HepG2 (cell line): ENCODE results near the gene SYT14. TPM values are rescaled to one million over a fixed set of nuclear protein-coding genes. Genes with fewer than 3 reads are reported as not detected.

Source experiments
- ATAC-seq: fragments of 200-7000 bp; cut with Tn5 transposase; 3 replicates; pipeline ENCODE4 v1.9.1; 2020; ENCODE audit warnings: mild to moderate bottlenecking, moderate library complexity
- BruUV-seq: library from RNA; stranded (reverse); fragments of 400-500 nt; replicated peaks from 2 replicates; lab custom pipeline; 2021; lab: Mats Ljungman, UMichigan
- CTCF ChIA-PET: fragments of 300-600 bp; formaldehyde crosslinking; extraction: SDS; loops from one replicate; lab custom pipeline; 2021; ENCODE audit warnings: low total read pairs, inconsistent platforms, low intra/inter-chr PET ratio; lab: Yijun Ruan, JAX
- POLR2A ChIA-PET: fragments of 350-600 bp; sonication (Branson Sonifier 250); formaldehyde crosslinking; loops from one replicate; lab custom pipeline; 2020; ENCODE audit warnings: antibody characterized with exemption, inconsistent platforms; lab: Yijun Ruan, JAX
- DNase-seq: peaks from one replicate; pipeline ENCODE4 v3.0.0-alpha.2; 2015; ENCODE audit warnings: low spot score
- FAIRE-seq: peaks from 3 replicates; lab custom pipeline; 2011; peaks lifted over from hg19 to GRCh38; lab: Jason Lieb, UNC
- H2AFZ ChIP-seq: one replicate; pipeline ENCODE4 v1.6.1; 2011; ENCODE audit warnings: low read length, inconsistent platforms
- H3K27ac ChIP-seq: fragments of 300-600 bp; 3 replicates; pipeline ENCODE4 v1.8.0; 2011; ENCODE audit warnings: mixed run types, mild to moderate bottlenecking, mixed read lengths, low read length, inconsistent platforms; ENCODE audit not compliant: insufficient read depth; ENCODE audit errors: extremely low read length
- H3K27me3 ChIP-seq, 2 experiments: fragments of 200-600 bp in 1 of 2; 2 replicates in 1 of 2; 3 replicates in 1 of 2; pipeline versions ENCODE4 v1.6.0 to v1.8.0; 2011; ENCODE audit warnings: low read length in 2 of 2, mild to moderate bottlenecking in 2 of 2, moderate library complexity in 2 of 2, inconsistent platforms in 1 of 2; ENCODE audit not compliant: insufficient read depth in 2 of 2, control insufficient read depth in 1 of 2
- H3K36me3 ChIP-seq, 2 experiments: fragments of 200-600 bp in 1 of 2; replicated peaks in 1 of 2; 2 replicates in 1 of 2; 3 replicates in 1 of 2; pipeline versions ENCODE4 v1.5.1 to v1.8.0; 2011; ENCODE audit warnings: low read length in 2 of 2, inconsistent platforms in 1 of 2; ENCODE audit not compliant: insufficient read depth in 2 of 2, control insufficient read depth in 1 of 2
- H3K4me1 ChIP-seq: 2 replicates; pipeline ENCODE4 v1.5.1; 2012; ENCODE audit warnings: low read length, inconsistent platforms; ENCODE audit not compliant: insufficient read depth
- H3K4me2 ChIP-seq: 2 replicates; pipeline ENCODE4 v1.6.0; 2011; ENCODE audit warnings: low read depth, low read length, inconsistent platforms
- H3K4me3 ChIP-seq, 3 experiments: fragments of 200-600 bp in 1 of 3; sonication (generic), shearing (Covaris generic) in 1 of 3; replicated peaks in 1 of 3; 2 replicates each; pipeline ENCODE4 v1.5.1; 2011 to 2016; ENCODE audit warnings: low read length in 3 of 3, inconsistent platforms in 2 of 3, low read depth in 2 of 3, mild to moderate bottlenecking in 2 of 3, control low read depth in 1 of 3, mixed read lengths in 1 of 3; ENCODE audit not compliant: insufficient read depth in 1 of 3
- H3K79me2 ChIP-seq: one replicate; pipeline ENCODE4 v1.6.1; 2011; ENCODE audit warnings: low read length, inconsistent platforms; ENCODE audit not compliant: insufficient read depth
- H3K9ac ChIP-seq: 2 replicates; pipeline ENCODE4 v1.6.0; 2011; ENCODE audit warnings: mild to moderate bottlenecking, low read depth, low read length, inconsistent platforms; ENCODE audit not compliant: insufficient read depth
- H3K9me3 ChIP-seq: 2 replicates; pipeline ENCODE4 v1.5.1; 2012; ENCODE audit warnings: mild to moderate bottlenecking, low read length
- H4K20me1 ChIP-seq: 2 replicates; pipeline ENCODE4 v1.6.0; 2011; ENCODE audit warnings: inconsistent platforms, mild to moderate bottlenecking, low read length, moderate library complexity; ENCODE audit not compliant: insufficient read depth
- AKAP8 ChIP-seq: sonication (generic); formaldehyde crosslinking; IDR thresholded peaks from 2 replicates; pipeline ENCODE4 v1.5.1; 2020; ENCODE audit warnings: mild to moderate bottlenecking, missing genetic modification reagents
- FOXK2 ChIP-seq: fragments of 450-650 bp; IDR thresholded peaks from 2 replicates; pipeline ENCODE4 v1.6.1; 2016
- NCOR1 ChIP-seq: fragments of 200-600 bp; sonication (generic); IDR thresholded peaks from 2 replicates; pipeline ENCODE4 v1.7.0; 2017; ENCODE audit warnings: antibody characterized with exemption, low read length, borderline replicate concordance
- PITX1 ChIP-seq: sonication (generic); formaldehyde crosslinking; IDR thresholded peaks from 2 replicates; pipeline ENCODE4 v1.5.1; 2020; ENCODE audit warnings: mild to moderate bottlenecking, missing genetic modification reagents
- RARG ChIP-seq: sonication (generic); formaldehyde crosslinking; IDR thresholded peaks from 2 replicates; pipeline ENCODE4 v1.4.0; 2020; ENCODE audit warnings: low read depth, mild to moderate bottlenecking, missing genetic modification reagents
- RXRB ChIP-seq: IDR thresholded peaks from 2 replicates; pipeline ENCODE4 v1.6.1; 2016; ENCODE audit warnings: borderline replicate concordance, missing genetic modification reagents, missing compliant biosample characterization
- ZNF232 ChIP-seq: sonication (generic); formaldehyde crosslinking; IDR thresholded peaks from 2 replicates; pipeline ENCODE4 v1.4.0; 2020; ENCODE audit warnings: missing genetic modification reagents, borderline replicate concordance
- ZNF761 ChIP-seq: sonication (generic); formaldehyde crosslinking; conservative IDR thresholded peaks from 2 replicates; pipeline ENCODE4 v1.4.0; 2020; ENCODE audit warnings: mild to moderate bottlenecking, missing genetic modification reagents
- ZNF790 ChIP-seq: sonication (generic); formaldehyde crosslinking; IDR thresholded peaks from 2 replicates; pipeline ENCODE4 v1.8.0; 2022; ENCODE audit warnings: missing genetic modification reagents, mild to moderate bottlenecking, borderline replicate concordance
- ZNF879 ChIP-seq: sonication (generic); formaldehyde crosslinking; IDR thresholded peaks from 2 replicates; pipeline ENCODE4 v1.8.1; 2023; ENCODE audit warnings: missing genetic modification reagents
- WGBS: methylation state at CpG from one replicate; pipeline ENCODE4 v1.1.6; 2017; ENCODE audit warnings: low lambda C conversion rate; 5-methylcytosine and 5-hydroxymethylcytosine counted together
- in situ Hi-C: cut with HindIII; loops from 2 replicates; pipeline ENCODE4 v1.10.0; 2017; ENCODE audit warnings: low pct_unique_long_range_greater_than_20kb; ENCODE audit not compliant: extremely low pct_ligation_motif_present
- intact Hi-C: fragments of 100-400 bp; cut with micrococcal nuclease; formaldehyde crosslinking; loops from one replicate; pipeline ENCODE4 v1.10.0; 2022; ENCODE audit not compliant: unreplicated experiment
- polyA plus RNA-seq, 8 experiments: library from polyadenylated mRNA; depleted of rRNA in 3 of 8; stranded (reverse) in 7 of 8; unstranded in 1 of 8; fragments of >200 nt; fragmentation: Illumina TruSeq in 4 of 8; extraction: Trizol in 4 of 8; gene quantifications; 2 replicates each; pipeline versions ENCODE4 v1.2.1 to v1.2.3, GENCODE V29; 2011 to 2016; ENCODE audit warnings: low read depth in 4 of 8, missing spikeins in 1 of 8, mixed read lengths in 1 of 8; ENCODE audit not compliant: insufficient read depth in 1 of 8
- total RNA-seq, 5 experiments: library from RNA; depleted of rRNA; stranded (reverse); fragments of >200 nt; fragmentation: Illumina TruSeq; extraction: Trizol; gene quantifications; 2 replicates each; pipeline ENCODE4 v1.2.3, GENCODE V29; 2016; ENCODE audit warnings: low read depth in 1 of 5
- TF ChIP-seq, protein P1 (sequence below): sonication (generic); formaldehyde crosslinking; IDR thresholded peaks from 2 replicates; pipeline ENCODE4 v1.8.0; 2022; ENCODE audit warnings: low read depth, missing genetic modification reagents
- TF ChIP-seq, protein P2 (sequence below): sonication (generic); formaldehyde crosslinking; IDR thresholded peaks from 2 replicates; pipeline ENCODE4 v1.4.0; 2020; ENCODE audit warnings: missing genetic modification reagents
- TF ChIP-seq, protein P3 (sequence below): sonication (generic); formaldehyde crosslinking; IDR thresholded peaks from 2 replicates; pipeline ENCODE4 v1.9.0; 2021; ENCODE audit warnings: missing genetic modification reagents, borderline replicate concordance
- TF ChIP-seq, protein P4 (sequence below): sonication (generic); formaldehyde crosslinking; IDR thresholded peaks from 2 replicates; pipeline ENCODE4 v1.8.1; 2022; ENCODE audit warnings: mild to moderate bottlenecking, missing genetic modification reagents

Gene SYT14
- total and polyA plus RNA-seq, 2 of the 13 experiments (the other 11 are each of a cell fraction or from before 2014, with no cell fraction given), result not detected

DNA sequence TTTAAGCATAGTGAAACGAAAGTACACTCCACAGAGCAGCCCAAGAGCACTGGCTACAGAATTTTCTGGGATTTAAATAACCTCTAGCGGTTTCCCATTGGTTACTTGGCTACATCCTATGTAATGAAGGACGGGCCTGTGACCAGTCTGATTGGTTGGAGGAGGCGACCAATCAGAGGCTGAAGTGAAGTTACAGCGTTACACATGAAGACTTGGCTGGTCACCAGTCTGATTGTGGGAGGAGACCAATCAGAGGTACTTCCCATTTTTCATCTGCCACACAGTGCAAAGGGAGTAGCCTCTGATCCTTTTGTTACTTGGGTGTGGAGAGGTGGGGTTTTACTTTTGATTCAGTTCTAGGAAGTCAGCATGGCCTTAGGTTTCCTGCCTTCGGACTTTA is 151.8 kb downstream of the SYT14 start:
- H3K4me3 ChIP-seq, result no peak overlapping the region
- no peaks in the 10 kb centered on the region for H4K20me1 ChIP-seq
- H3K27me3 ChIP-seq, result no peaks in the 10 kb centered on the region
- no peak for DNase-seq
- POLR2A ChIA-PET, result no interaction called here
- no peak overlapping the region for H3K9ac ChIP-seq
- CTCF ChIA-PET, result no interaction called here
- TF ChIP-seq, protein P1, sequence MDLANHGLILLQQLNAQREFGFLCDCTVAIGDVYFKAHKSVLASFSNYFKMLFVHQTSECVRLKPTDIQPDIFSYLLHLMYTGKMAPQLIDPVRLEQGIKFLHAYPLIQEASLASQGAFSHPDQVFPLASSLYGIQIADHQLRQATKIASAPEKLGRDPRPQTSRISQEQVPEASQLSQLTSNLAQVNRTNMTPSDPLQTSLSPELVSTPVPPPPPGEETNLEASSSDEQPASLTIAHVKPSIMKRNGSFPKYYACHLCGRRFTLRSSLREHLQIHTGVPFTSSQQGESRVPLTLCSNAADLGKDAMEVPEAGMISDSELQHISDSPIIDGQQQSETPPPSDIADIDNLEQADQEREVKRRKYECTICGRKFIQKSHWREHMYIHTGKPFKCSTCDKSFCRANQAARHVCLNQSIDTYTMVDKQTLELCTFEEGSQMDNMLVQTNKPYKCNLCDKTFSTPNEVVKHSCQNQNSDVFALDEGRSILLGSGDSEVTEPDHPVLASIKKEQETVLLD (CRISPR knock-in tag), result no peak
- TF ChIP-seq RXRB (no peak), ZNF761 (CRISPR knock-in tag) (no peak), ZNF232 (CRISPR knock-in tag) (no peak), RARG (CRISPR knock-in tag) (no peak), AKAP8 (no peak)
- TF ChIP-seq, protein P2, sequence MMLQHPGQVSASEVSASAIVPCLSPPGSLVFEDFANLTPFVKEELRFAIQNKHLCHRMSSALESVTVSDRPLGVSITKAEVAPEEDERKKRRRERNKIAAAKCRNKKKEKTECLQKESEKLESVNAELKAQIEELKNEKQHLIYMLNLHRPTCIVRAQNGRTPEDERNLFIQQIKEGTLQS (CRISPR knock-in tag), result no peak
- no TSS peak for BruUV-seq
- WGBS, result 6% methylated on average over 6 of the region's 6 CpGs
- H2AFZ ChIP-seq, result no peak overlapping the region
- H3K36me3 ChIP-seq, result no peaks in the 10 kb centered on the region
- H3K27ac ChIP-seq, result no peak overlapping the region
- no peak for ATAC-seq
- intact Hi-C loops, result no loop called here
- H3K9me3 ChIP-seq, result no peaks in the 10 kb centered on the region
- H3K79me2 ChIP-seq, result no peaks in the 10 kb centered on the region
- H3K4me1 ChIP-seq, result no peaks in the 10 kb centered on the region
- no peak for FAIRE-seq
- H3K4me2 ChIP-seq, result no peak overlapping the region
- in situ Hi-C loops, result no loop called here

- no peak for FAIRE-seq
- no peak for DNase-seq
- POLR2A ChIA-PET, result no interaction called here
- no peaks in the 10 kb centered on the region for H3K36me3 ChIP-seq
- no peaks in the 10 kb centered on the region for H3K4me1 ChIP-seq
- no peaks in the 10 kb centered on the region for H3K9me3 ChIP-seq
- 24% methylated on average over 3 of the region's 3 CpGs for WGBS
- no peak overlapping the region for H3K27ac ChIP-seq
- H3K4me2 ChIP-seq, result no peak overlapping the region
- H3K79me2 ChIP-seq, result no peaks in the 10 kb centered on the region
- intact Hi-C loops, result no loop called here
- H2AFZ ChIP-seq, result no peak overlapping the region
- in situ Hi-C loops, result no loop called here
- H3K9ac ChIP-seq, result no peak overlapping the region
- no peaks in the 10 kb centered on the region for H4K20me1 ChIP-seq
- CTCF ChIA-PET, result no interaction called here
- ATAC-seq, result no peak
- no peak overlapping the region for H3K4me3 ChIP-seq
- H3K27me3 ChIP-seq, result no peaks in the 10 kb centered on the region
- no TSS peak for BruUV-seq
- TF ChIP-seq, protein P3, sequence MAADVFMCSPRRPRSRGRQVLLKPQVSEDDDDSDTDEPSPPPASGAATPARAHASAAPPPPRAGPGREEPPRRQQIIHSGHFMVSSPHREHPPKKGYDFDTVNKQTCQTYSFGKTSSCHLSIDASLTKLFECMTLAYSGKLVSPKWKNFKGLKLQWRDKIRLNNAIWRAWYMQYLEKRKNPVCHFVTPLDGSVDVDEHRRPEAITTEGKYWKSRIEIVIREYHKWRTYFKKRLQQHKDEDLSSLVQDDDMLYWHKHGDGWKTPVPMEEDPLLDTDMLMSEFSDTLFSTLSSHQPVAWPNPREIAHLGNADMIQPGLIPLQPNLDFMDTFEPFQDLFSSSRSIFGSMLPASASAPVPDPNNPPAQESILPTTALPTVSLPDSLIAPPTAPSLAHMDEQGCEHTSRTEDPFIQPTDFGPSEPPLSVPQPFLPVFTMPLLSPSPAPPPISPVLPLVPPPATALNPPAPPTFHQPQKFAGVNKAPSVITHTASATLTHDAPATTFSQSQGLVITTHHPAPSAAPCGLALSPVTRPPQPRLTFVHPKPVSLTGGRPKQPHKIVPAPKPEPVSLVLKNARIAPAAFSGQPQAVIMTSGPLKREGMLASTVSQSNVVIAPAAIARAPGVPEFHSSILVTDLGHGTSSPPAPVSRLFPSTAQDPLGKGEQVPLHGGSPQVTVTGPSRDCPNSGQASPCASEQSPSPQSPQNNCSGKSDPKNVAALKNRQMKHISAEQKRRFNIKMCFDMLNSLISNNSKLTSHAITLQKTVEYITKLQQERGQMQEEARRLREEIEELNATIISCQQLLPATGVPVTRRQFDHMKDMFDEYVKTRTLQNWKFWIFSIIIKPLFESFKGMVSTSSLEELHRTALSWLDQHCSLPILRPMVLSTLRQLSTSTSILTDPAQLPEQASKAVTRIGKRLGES (CRISPR knock-in tag), result no peak
- TF ChIP-seq PITX1 (CRISPR knock-in tag), result no peak
- no peak for TF ChIP-seq ZNF879
- no peak for TF ChIP-seq NCOR1
- TF ChIP-seq, protein P4, sequence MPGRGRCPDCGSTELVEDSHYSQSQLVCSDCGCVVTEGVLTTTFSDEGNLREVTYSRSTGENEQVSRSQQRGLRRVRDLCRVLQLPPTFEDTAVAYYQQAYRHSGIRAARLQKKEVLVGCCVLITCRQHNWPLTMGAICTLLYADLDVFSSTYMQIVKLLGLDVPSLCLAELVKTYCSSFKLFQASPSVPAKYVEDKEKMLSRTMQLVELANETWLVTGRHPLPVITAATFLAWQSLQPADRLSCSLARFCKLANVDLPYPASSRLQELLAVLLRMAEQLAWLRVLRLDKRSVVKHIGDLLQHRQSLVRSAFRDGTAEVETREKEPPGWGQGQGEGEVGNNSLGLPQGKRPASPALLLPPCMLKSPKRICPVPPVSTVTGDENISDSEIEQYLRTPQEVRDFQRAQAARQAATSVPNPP (CRISPR knock-in tag), result no peak
- TF ChIP-seq ZNF790 (CRISPR knock-in tag), result no peak
- no peak for TF ChIP-seq FOXK2
Observed at GRCh38 chr1:210092366-210092765, 154.3 kb downstream of the SYT14 start.
